HL-60 (cell line): Measurements from ENCODE around the gene FOXK2.
"Not testable (repeated sequence)": the region's sequence is repeated elsewhere in the genome, so short reads cannot be mapped to it uniquely, and the experiment has no call there.

Experiments used
- GABPA ChIP-seq: IDR thresholded peaks from 2 replicates; pipeline ENCODE4 v1.6.1; 2012; ENCODE audit warnings: low read depth
- POLR2AphosphoS5 ChIP-seq: IDR thresholded peaks from 2 replicates; pipeline ENCODE4 v1.6.1; 2012; ENCODE audit warnings: low read depth
- TF ChIP-seq, protein P1 (sequence below): IDR thresholded peaks from one replicate; pipeline ENCODE4 v1.5.1; 2011; ENCODE audit warnings: low read length, control low read depth, inconsistent platforms; ENCODE audit not compliant: insufficient read depth

DNA sequence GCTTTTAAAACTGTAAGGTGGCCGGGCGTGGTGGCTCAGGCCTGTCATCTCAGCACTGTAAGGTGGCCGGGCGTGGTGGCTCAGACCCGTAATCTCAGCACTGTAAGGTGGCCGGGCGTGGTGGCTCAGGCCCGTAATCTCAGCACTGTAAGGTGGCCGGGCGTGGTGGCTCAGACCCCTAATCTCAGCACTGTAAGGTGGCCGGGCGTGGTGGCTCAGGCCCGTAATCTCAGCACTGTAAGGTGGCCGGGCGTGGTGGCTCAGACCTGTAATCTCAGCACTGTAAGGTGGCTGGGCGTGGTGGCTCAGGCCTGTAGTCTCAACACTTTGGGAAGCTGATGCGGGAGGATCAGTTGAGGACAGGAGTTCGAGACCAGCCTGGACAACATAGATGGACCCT, 19.5 kb downstream of the FOXK2 start:
- TF ChIP-seq, protein P1, sequence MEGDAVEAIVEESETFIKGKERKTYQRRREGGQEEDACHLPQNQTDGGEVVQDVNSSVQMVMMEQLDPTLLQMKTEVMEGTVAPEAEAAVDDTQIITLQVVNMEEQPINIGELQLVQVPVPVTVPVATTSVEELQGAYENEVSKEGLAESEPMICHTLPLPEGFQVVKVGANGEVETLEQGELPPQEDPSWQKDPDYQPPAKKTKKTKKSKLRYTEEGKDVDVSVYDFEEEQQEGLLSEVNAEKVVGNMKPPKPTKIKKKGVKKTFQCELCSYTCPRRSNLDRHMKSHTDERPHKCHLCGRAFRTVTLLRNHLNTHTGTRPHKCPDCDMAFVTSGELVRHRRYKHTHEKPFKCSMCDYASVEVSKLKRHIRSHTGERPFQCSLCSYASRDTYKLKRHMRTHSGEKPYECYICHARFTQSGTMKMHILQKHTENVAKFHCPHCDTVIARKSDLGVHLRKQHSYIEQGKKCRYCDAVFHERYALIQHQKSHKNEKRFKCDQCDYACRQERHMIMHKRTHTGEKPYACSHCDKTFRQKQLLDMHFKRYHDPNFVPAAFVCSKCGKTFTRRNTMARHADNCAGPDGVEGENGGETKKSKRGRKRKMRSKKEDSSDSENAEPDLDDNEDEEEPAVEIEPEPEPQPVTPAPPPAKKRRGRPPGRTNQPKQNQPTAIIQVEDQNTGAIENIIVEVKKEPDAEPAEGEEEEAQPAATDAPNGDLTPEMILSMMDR, result not testable (repeated sequence)
- not testable (repeated sequence) for TF ChIP-seq GABPA, POLR2AphosphoS5
